Measurements from ENCODE around the gene RFNG. TPM values are rescaled to one million over a fixed set of nuclear protein-coding genes. Genes with fewer than 3 reads are reported as not detected.

The RFNG gene
- total and polyA plus RNA-seq, 8 donors, result 18.2 to 59.1 (median 29.6) TPM

- intact Hi-C loops (cut with DNase I), result no loop called here
- Histone ChIP-seq H3K4me3 (no peak overlapping the region), H3K4me1 (no peaks in the 10 kb centered on the region), H3K36me3 (peaks cover 0 to 30% (median 11%) of the 10 kb centered on the region in 3 donors), H3K27me3 (no peaks in the 10 kb centered on the region), H3K27ac (no peak overlapping the region), H3K9me3 (no peaks in the 10 kb centered on the region)
- TF ChIP-seq CTCF (IDR thresholded peaks at IDR 0.05), result no peak
- FAIRE-seq (no peak), ATAC-seq (no peak), DNase-seq (peak in 1 of 6 donors; percentile 66)
- 92 to 95% methylated on average over 36 of the region's 36 CpGs for WGBS, 2 donors
Observed at GRCh38 chr17:82080048-82080788, 28.6 kb upstream of the RFNG start.

- intact Hi-C loops (cut with DNase I), result no loop called here
- ATAC-seq, result no peak
- Histone ChIP-seq H3K27ac (no peak overlapping the region), H3K36me3 (peaks cover 0 to 29% (median 6%) of the 10 kb centered on the region in 3 donors), H3K9me3 (no peaks in the 10 kb centered on the region), H3K4me1 (no peaks in the 10 kb centered on the region), H3K27me3 (no peaks in the 10 kb centered on the region), H3K4me3 (no peak overlapping the region)
- DNase-seq, result peak in 1 of 6 donors; percentile 64
- FAIRE-seq, result no peak
- 94% methylated on average over 47 of the region's 47 CpGs for WGBS, 2 donors
- no peak for TF ChIP-seq CTCF (IDR thresholded peaks at IDR 0.05)
Observed at GRCh38 chr17:82079001-82079677, 27.5 kb upstream of the RFNG start.

DNA sequence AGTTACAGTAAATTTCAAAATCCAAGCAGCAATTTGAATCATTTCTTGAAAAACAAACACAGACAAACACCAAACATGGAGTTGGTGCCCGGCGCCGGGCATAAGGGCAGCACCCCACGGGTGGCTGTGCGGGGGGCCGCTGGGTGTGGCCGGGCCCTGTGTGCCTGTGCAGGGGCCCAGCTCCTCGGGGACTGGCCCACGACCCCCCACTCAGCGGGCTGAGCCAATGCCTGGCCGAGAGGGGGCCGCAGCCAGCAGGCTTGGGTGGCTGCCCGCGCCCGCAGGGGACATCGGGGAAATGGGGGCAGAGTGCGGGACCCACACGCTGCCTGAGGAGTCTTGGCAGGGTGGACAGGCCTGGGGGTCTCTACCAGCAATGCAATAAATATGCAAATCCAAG is 26.8 kb upstream of the RFNG start:
- H3K27me3 ChIP-seq, result no peaks in the 10 kb centered on the region
- TF ChIP-seq CTCF (IDR thresholded peaks at IDR 0.05), result no peak
- H3K36me3 ChIP-seq, result peaks cover 0 to 22% (median 4%) of the 10 kb centered on the region in 3 donors
- 95 to 96% methylated on average over 18 of the region's 18 CpGs for WGBS, 2 donors
- H3K4me3 ChIP-seq, result no peak overlapping the region
- FAIRE-seq (no peak), DNase-seq (peak in 1 of 6 donors; percentile 60), ATAC-seq (no peak)
- H3K4me1 ChIP-seq, result no peaks in the 10 kb centered on the region
- no peaks in the 10 kb centered on the region for H3K9me3 ChIP-seq
- intact Hi-C loops (cut with DNase I), result no loop called here
- no peak overlapping the region for H3K27ac ChIP-seq

DNA sequence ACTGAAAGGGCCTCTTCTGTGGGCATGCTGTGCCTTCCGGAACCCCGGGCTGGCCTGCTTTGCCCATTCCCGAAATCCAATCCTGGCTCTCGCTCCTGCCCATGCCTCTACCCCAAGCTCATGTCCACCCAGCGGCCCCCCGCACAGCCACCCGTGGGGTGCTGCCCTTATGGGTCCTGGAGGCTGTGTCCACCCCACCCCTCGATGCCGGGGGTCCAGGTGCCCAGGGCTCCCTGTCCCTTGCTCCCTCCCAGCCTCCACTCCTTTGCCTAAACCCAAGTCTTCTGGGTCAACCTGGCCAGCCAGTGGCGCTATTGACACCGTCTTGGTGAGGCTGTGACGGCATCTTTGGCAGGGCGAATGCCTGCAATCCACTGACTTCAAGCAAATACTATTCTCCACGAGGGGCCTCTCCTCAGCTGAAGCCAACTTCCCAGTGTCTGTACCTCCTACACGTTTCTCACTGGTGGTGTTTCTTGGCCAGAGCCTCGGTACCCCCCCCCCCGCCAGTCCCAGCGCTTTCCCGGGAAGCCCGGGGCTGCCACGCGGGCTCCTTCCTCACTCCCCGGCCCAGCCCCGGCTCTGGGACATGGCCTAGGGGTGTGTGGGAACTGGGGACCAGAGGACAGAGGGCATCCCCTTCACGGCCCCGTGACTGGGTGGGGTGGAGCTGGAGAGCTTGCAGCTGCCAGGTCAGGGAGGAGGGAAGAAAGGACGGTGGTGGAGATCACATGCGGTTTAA is 26.2 kb upstream of the RFNG start:
- H3K4me3 ChIP-seq, result no peak overlapping the region
- no peak for TF ChIP-seq CTCF (IDR thresholded peaks at IDR 0.05)
- 78 to 79% methylated on average over 25 to 28 of the region's 28 CpGs for WGBS, 2 donors

More for the DNA sequence above, 26.2 kb upstream of the RFNG start:
- Histone ChIP-seq H3K27me3 (no peaks in the 10 kb centered on the region), H3K4me1 (no peaks in the 10 kb centered on the region), H3K36me3 (peaks cover 0 to 15% (median 4%) of the 10 kb centered on the region in 3 donors), H3K27ac (no peak overlapping the region), H3K9me3 (no peaks in the 10 kb centered on the region)
- peak in 1 of 6 donors; percentile 65 for DNase-seq
- intact Hi-C loops (cut with DNase I), result no loop called here
- ATAC-seq, result peak in 3 of 4 donors; percentile 5 to 27 (median 9)
- no peak for FAIRE-seq

All from pancreas (tissue), 10 donors.